ENCODE results near the gene TRIM25.

The TRIM25 gene

GRCh38 chr17:56880571-56880970 lies 33.3 kb downstream of the TRIM25 start:
- H3K27ac ChIP-seq (ENCODE audit: low read length) = no peak overlapping the region
- no peak overlapping the region for H3K4me3 ChIP-seq (ENCODE audit: low read depth in 1 of 2, low read length in 2 of 2)
- H3K4me1 ChIP-seq (ENCODE audit: control insufficient read depth in 1 of 2, insufficient read depth in 2 of 2, low read length in 2 of 2) = no peaks in the 10 kb centered on the region
- H3K9me3 ChIP-seq (ENCODE audit: control insufficient read depth in 1 of 2, low read length in 2 of 2) = no peaks in the 10 kb centered on the region
- H3K27me3 ChIP-seq (ENCODE audit: low read depth, low read length) = no peaks in the 10 kb centered on the region
- no peaks in the 10 kb centered on the region for H3K36me3 ChIP-seq (ENCODE audit: control insufficient read depth in 1 of 2, insufficient read depth in 2 of 2, low read length in 2 of 2)

DNA sequence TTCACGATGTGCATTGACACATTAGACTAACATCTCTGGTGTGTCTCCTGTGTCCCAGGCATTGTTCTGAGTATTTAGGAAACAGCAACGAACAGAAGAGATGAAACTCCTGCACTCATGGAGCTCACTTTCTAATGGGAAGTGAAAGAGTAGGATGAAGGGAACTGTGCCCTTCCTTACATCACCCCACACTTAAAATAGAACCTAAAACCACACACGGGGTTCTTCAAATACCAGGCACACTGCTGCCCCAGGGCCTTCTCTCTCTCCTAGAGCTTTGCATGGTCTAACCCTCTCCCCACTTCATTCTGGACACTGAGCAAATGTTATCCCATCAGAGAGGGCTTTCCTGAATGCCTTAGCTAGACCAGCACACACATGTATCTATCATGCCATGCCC lies 33.7 kb downstream of the TRIM25 start:
- H3K4me1 ChIP-seq (ENCODE audit: control insufficient read depth in 1 of 2, insufficient read depth in 2 of 2, low read length in 2 of 2) = no peaks in the 10 kb centered on the region
- no peaks in the 10 kb centered on the region for H3K36me3 ChIP-seq (ENCODE audit: control insufficient read depth in 1 of 2, insufficient read depth in 2 of 2, low read length in 2 of 2)
- H3K27ac ChIP-seq (ENCODE audit: low read length) = no peak overlapping the region
- H3K27me3 ChIP-seq (ENCODE audit: low read depth, low read length) = no peaks in the 10 kb centered on the region
- no peak overlapping the region for H3K4me3 ChIP-seq (ENCODE audit: low read depth in 1 of 2, low read length in 2 of 2)
- no peaks in the 10 kb centered on the region for H3K9me3 ChIP-seq (ENCODE audit: control insufficient read depth in 1 of 2, low read length in 2 of 2)

- H3K9me3 ChIP-seq (ENCODE audit: control insufficient read depth in 1 of 2, low read length in 2 of 2) = no peaks in the 10 kb centered on the region
These were observed 34.6 kb downstream of the TRIM25 start for GRCh38 chr17:56879280-56879679.

GRCh38 chr17:56876766-56877179 lies 37.1 kb downstream of the TRIM25 start:
- Histone ChIP-seq H3K27me3 (ENCODE audit: low read depth, low read length) (no peaks in the 10 kb centered on the region), H3K4me1 (ENCODE audit: control insufficient read depth in 1 of 2, insufficient read depth in 2 of 2, low read length in 2 of 2) (no peaks in the 10 kb centered on the region), H3K27ac (ENCODE audit: low read length) (no peak overlapping the region)

More at GRCh38 chr17:56879280-56879679, 34.6 kb downstream of the TRIM25 start:
- Histone ChIP-seq H3K27ac (ENCODE audit: low read length) (no peak overlapping the region), H3K4me3 (ENCODE audit: low read depth in 1 of 2, low read length in 2 of 2) (no peak overlapping the region), H3K36me3 (ENCODE audit: control insufficient read depth in 1 of 2, insufficient read depth in 2 of 2, low read length in 2 of 2) (no peaks in the 10 kb centered on the region), H3K27me3 (ENCODE audit: low read depth, low read length) (no peaks in the 10 kb centered on the region), H3K4me1 (ENCODE audit: control insufficient read depth in 1 of 2, insufficient read depth in 2 of 2, low read length in 2 of 2) (no peaks in the 10 kb centered on the region)

DNA sequence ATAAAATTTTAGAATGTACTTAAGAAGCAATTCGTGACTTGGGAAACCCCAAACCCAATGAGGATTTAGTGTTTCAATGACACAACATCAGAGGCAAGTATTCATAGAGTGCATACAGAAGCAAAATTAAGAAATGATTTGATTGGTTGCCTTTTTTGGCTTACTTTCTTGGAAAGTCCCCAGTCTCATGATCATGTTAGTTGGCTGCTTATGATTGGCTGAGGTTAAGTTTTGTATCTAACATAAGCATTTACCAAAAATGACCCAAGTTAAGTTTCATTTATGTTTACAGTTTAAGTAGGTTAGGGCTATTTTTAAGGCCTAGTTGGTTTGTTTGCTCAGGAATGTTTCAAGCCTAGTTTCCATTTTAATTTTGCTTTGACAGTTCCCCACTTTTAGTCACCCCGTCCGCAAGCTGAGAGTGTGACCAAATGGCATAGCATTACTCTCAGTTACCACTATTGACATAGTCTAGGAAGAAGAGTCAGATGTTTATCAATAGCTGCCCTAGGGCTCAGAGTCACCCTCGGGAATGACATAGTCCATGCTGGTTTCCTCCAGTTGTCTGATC lies 43.7 kb downstream of the TRIM25 start:
- Histone ChIP-seq H3K27ac (ENCODE audit: low read length) (no peak overlapping the region), H3K4me1 (ENCODE audit: control insufficient read depth in 1 of 2, insufficient read depth in 2 of 2, low read length in 2 of 2) (no peaks in the 10 kb centered on the region), H3K9me3 (ENCODE audit: control insufficient read depth in 1 of 2, low read length in 2 of 2) (no peaks in the 10 kb centered on the region), H3K27me3 (ENCODE audit: low read depth, low read length) (no peaks in the 10 kb centered on the region), H3K36me3 (ENCODE audit: control insufficient read depth in 1 of 2, insufficient read depth in 2 of 2, low read length in 2 of 2) (no peaks in the 10 kb centered on the region), H3K4me3 (ENCODE audit: low read depth in 1 of 2, low read length in 2 of 2) (no peak overlapping the region)

More at GRCh38 chr17:56876766-56877179, 37.1 kb downstream of the TRIM25 start:
- Histone ChIP-seq H3K36me3 (ENCODE audit: control insufficient read depth in 1 of 2, insufficient read depth in 2 of 2, low read length in 2 of 2) (no peaks in the 10 kb centered on the region), H3K4me3 (ENCODE audit: low read depth in 1 of 2, low read length in 2 of 2) (no peak overlapping the region), H3K9me3 (ENCODE audit: control insufficient read depth in 1 of 2, low read length in 2 of 2) (no peaks in the 10 kb centered on the region)

DNA sequence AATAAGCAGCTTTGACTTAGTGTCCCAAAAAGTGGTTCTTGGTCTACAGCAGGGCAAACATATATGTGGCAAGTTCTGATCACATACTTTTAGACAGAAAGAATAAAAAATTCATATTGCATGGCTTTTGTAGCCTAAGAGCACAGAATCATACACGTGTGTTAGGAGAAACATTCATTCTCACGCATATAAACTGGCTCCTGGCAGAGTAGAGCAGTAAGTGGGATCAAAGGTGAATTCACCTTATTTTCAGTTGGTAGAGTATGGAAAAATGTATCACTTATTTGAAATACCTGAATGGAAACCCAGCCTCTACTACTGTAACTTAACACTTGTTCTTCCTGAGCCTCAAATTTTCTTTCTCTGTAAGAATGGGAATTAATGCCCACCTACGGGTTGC lies 45.1 kb downstream of the TRIM25 start:
- no peaks in the 10 kb centered on the region for H3K9me3 ChIP-seq (ENCODE audit: control insufficient read depth in 1 of 2, low read length in 2 of 2)
- H3K4me1 ChIP-seq (ENCODE audit: control insufficient read depth in 1 of 2, insufficient read depth in 2 of 2, low read length in 2 of 2) = no peaks in the 10 kb centered on the region
- no peak overlapping the region for H3K27ac ChIP-seq (ENCODE audit: low read length)
- H3K36me3 ChIP-seq (ENCODE audit: control insufficient read depth in 1 of 2, insufficient read depth in 2 of 2, low read length in 2 of 2) = peaks cover 0 to 6% of the 10 kb centered on the region in 2 donors
- no peak overlapping the region for H3K4me3 ChIP-seq (ENCODE audit: low read depth in 1 of 2, low read length in 2 of 2)
- no peaks in the 10 kb centered on the region for H3K27me3 ChIP-seq (ENCODE audit: low read depth, low read length)

DNA sequence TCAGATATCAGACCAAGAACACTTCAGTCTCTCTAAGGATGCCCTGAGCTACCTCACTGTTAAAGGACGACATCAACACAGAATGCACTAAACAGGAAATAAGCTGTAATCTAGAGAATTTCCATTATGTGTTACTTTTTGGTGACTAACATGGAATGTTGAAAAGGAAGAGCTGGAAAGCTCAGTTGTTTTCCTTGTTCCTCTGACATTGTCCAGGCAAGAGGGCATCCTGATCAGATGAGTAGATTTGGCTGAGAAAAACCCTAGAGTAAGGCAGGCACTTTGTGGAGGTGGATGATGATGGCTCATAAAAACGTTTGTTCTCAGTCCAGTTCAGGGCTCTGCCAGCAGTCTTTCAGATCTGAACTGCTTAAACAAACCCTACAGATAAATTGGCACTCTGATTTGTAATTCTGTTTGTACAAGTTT lies 45.9 kb downstream of the TRIM25 start:
- Histone ChIP-seq H3K4me3 (ENCODE audit: low read depth in 1 of 2, low read length in 2 of 2) (no peak overlapping the region), H3K27ac (ENCODE audit: low read length) (no peak overlapping the region), H3K4me1 (ENCODE audit: control insufficient read depth in 1 of 2, insufficient read depth in 2 of 2, low read length in 2 of 2) (no peaks in the 10 kb centered on the region), H3K9me3 (ENCODE audit: control insufficient read depth in 1 of 2, low read length in 2 of 2) (no peaks in the 10 kb centered on the region), H3K27me3 (ENCODE audit: low read depth, low read length) (no peaks in the 10 kb centered on the region), H3K36me3 (ENCODE audit: control insufficient read depth in 1 of 2, insufficient read depth in 2 of 2, low read length in 2 of 2) (peaks cover 0 to 9% of the 10 kb centered on the region in 2 donors)

GRCh38 chr17:56866496-56866895 lies 47.4 kb downstream of the TRIM25 start:
- Histone ChIP-seq H3K36me3 (ENCODE audit: control insufficient read depth in 1 of 2, insufficient read depth in 2 of 2, low read length in 2 of 2) (peaks cover 4 to 20% of the 10 kb centered on the region in 2 donors), H3K4me3 (ENCODE audit: low read depth in 1 of 2, low read length in 2 of 2) (no peak overlapping the region), H3K9me3 (ENCODE audit: control insufficient read depth in 1 of 2, low read length in 2 of 2) (no peaks in the 10 kb centered on the region), H3K27ac (ENCODE audit: low read length) (no peak overlapping the region), H3K27me3 (ENCODE audit: low read depth, low read length) (no peaks in the 10 kb centered on the region), H3K4me1 (ENCODE audit: control insufficient read depth in 1 of 2, insufficient read depth in 2 of 2, low read length in 2 of 2) (no peaks in the 10 kb centered on the region)

GRCh38 chr17:56866076-56866475 lies 47.8 kb downstream of the TRIM25 start:
- Histone ChIP-seq H3K36me3 (ENCODE audit: control insufficient read depth in 1 of 2, insufficient read depth in 2 of 2, low read length in 2 of 2) (peaks cover 4 to 20% of the 10 kb centered on the region in 2 donors), H3K27ac (ENCODE audit: low read length) (no peak overlapping the region), H3K4me1 (ENCODE audit: control insufficient read depth in 1 of 2, insufficient read depth in 2 of 2, low read length in 2 of 2) (no peaks in the 10 kb centered on the region), H3K4me3 (ENCODE audit: low read depth in 1 of 2, low read length in 2 of 2) (no peak overlapping the region), H3K9me3 (ENCODE audit: control insufficient read depth in 1 of 2, low read length in 2 of 2) (no peaks in the 10 kb centered on the region), H3K27me3 (ENCODE audit: low read depth, low read length) (no peaks in the 10 kb centered on the region)

DNA sequence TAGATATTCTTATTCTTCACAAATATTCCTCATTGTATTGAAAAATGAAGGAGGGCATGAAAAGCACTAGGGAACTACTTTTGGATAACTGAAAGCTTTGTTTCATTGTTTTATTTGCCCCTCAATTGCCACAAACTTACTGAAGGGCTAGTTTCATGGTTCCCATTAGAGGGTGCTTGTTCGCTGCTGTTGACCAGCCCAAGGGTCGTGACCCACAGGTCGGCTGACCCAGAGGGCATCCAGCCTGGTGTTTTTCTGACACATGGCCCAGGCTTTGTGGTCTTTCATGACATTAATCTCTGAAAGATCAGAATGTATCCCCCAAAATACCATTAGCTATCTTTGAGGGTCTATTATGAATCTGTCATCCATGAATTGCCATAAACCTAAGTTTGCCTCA lies 49.9 kb downstream of the TRIM25 start:
- Histone ChIP-seq H3K4me1 (ENCODE audit: control insufficient read depth in 1 of 2, insufficient read depth in 2 of 2, low read length in 2 of 2) (no peaks in the 10 kb centered on the region), H3K4me3 (ENCODE audit: low read depth in 1 of 2, low read length in 2 of 2) (no peak overlapping the region), H3K27me3 (ENCODE audit: low read depth, low read length) (no peaks in the 10 kb centered on the region), H3K36me3 (ENCODE audit: control insufficient read depth in 1 of 2, insufficient read depth in 2 of 2, low read length in 2 of 2) (peaks cover 10 to 26% of the 10 kb centered on the region in 2 donors), H3K9me3 (ENCODE audit: control insufficient read depth in 1 of 2, low read length in 2 of 2) (no peaks in the 10 kb centered on the region), H3K27ac (ENCODE audit: low read length) (no peak overlapping the region)

- Histone ChIP-seq H3K4me3 (ENCODE audit: low read depth in 1 of 2, low read length in 2 of 2) (no peak overlapping the region), H3K4me1 (ENCODE audit: control insufficient read depth in 1 of 2, insufficient read depth in 2 of 2, low read length in 2 of 2) (no peaks in the 10 kb centered on the region), H3K27ac (ENCODE audit: low read length) (no peak overlapping the region), H3K27me3 (ENCODE audit: low read depth, low read length) (no peaks in the 10 kb centered on the region), H3K9me3 (ENCODE audit: control insufficient read depth in 1 of 2, low read length in 2 of 2) (no peaks in the 10 kb centered on the region), H3K36me3 (ENCODE audit: control insufficient read depth in 1 of 2, insufficient read depth in 2 of 2, low read length in 2 of 2) (peaks cover 10 to 26% of the 10 kb centered on the region in 2 donors)
These were observed 52.0 kb downstream of the TRIM25 start for GRCh38 chr17:56861899-56862298.

DNA sequence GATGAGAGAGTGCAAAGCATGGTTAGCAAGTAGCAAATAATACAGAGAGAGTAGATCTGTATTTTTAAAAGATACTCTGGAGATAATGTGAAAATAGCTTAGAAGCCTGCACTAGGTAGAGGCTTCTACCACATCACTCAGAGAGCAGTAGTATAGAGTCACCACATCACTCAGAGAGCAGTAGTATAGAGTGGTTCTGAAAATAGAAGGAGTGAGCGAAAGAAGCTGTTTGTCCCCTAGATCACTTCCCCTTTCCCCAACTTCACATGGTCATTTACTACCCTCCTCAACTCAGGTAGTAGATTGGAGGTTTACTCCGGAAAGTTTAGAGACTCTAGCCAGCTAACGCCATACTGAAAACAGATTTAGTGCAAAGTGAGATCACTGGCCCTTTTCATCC lies 62.8 kb downstream of the TRIM25 start:
- Histone ChIP-seq H3K4me3 (ENCODE audit: low read depth in 1 of 2, low read length in 2 of 2) (no peak overlapping the region), H3K36me3 (ENCODE audit: control insufficient read depth in 1 of 2, insufficient read depth in 2 of 2, low read length in 2 of 2) (peaks cover 12 to 24% of the 10 kb centered on the region in 2 donors), H3K9me3 (ENCODE audit: control insufficient read depth in 1 of 2, low read length in 2 of 2) (no peaks in the 10 kb centered on the region), H3K27ac (ENCODE audit: low read length) (no peak overlapping the region), H3K4me1 (ENCODE audit: control insufficient read depth in 1 of 2, insufficient read depth in 2 of 2, low read length in 2 of 2) (no peaks in the 10 kb centered on the region), H3K27me3 (ENCODE audit: low read depth, low read length) (no peaks in the 10 kb centered on the region)

All from muscle layer of duodenum (tissue), 2 donors.